Suprapubic skin (tissue), 4 donors: Measurements from ENCODE around the gene CFAP74.

Source experiments
- CTCF ChIP-seq, 2 donors: fragments of 200-600 bp in 1 of 2; fragments of 450-650 bp in 1 of 2; sonication (generic) in 1 of 2; IDR thresholded peaks; one replicate each; pipeline ENCODE4 v1.5.1; 2016 to 2019; ENCODE audit warnings: antibody characterized with exemption in 2 of 2, mild to moderate bottlenecking in 1 of 2, moderate library complexity in 1 of 2
- POLR2A ChIP-seq, 2 donors: fragments of 450-650 bp; IDR thresholded peaks; one replicate each; pipeline ENCODE4 v1.6.1; 2017; ENCODE audit warnings: antibody characterized with exemption in 2 of 2, mild to moderate bottlenecking in 2 of 2, moderate library complexity in 2 of 2
- POLR2AphosphoS5 ChIP-seq, 3 donors: sonication (generic); formaldehyde crosslinking; IDR thresholded peaks; one replicate each; pipeline ENCODE4 v1.6.1; 2017; ENCODE audit warnings: antibody characterized with exemption in 3 of 3

GRCh38 chr1:1947493-1947892 lies 56.1 kb downstream of the CFAP74 start:
- TF ChIP-seq POLR2A (IDR thresholded peaks at IDR 0.05) (no peak), CTCF (IDR thresholded peaks at IDR 0.05) (no peak), POLR2AphosphoS5 (IDR thresholded peaks at IDR 0.05) (no peak)
